Measurements from ENCODE around the gene BPIFA1. TPM values are rescaled to one million over a fixed set of nuclear protein-coding genes. Genes with fewer than 3 reads are reported as not detected.

Gene BPIFA1
- not detected for total RNA-seq

DNA sequence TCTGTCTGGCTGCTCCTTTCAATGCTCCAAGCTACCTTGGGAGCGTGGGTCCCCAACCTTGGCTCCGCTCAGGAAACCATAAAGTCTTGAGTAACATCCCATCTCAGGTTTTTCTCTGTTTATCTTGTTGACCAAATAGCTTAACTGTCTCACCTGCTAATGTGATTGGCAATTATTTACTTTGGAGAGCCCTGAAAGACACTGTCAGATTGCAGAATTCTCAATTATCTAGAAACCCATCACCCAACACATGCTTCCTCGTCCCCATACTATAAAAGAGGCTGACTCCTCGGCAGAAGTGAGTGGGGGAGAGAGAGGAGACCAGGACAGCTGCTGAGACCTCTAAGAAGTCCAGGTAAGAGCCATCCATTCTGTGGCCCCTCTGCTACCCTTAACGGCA is at the start of gene BPIFA1:
Gene BPIFA1, plus strand, starts transcription at position 301 of the 400 bp plus-strand sequence. CDS start 1,716 bp downstream, outside the sequence.
- ATAC-seq = no peak

DNA sequence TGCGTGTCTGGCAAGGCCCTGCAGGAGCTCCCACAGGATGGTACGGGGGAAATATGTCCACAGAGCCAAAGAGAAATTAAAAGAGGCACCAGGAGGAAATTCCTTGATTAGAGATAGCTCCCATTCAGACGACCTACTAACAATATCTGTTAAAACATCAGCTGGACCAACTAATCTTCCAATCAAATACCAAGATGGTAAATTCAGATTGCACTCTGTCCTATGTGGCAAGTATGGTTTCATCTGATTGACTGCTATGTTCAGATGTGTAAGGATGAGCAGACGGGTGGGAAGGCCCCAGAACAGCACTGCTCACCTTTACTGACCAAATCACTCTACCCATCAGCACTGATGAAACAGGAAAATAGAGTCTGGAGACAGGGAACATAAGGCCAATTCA is 48.3 kb upstream of the BPIFA1 start:
- Mint-ChIP-seq H3K4me3 (no peak overlapping the region), H3K27ac (no peak overlapping the region), H3K36me3 (no peaks in the 10 kb centered on the region), H3K4me1 (no peaks in the 10 kb centered on the region), H3K9me3 (ENCODE audit: low read depth) (no peaks in the 10 kb centered on the region), H3K27me3 (peaks cover 6% of the 10 kb centered on the region)
- ATAC-seq (no peak), DNase-seq (no peak)
- CTCF ChIA-PET = no interaction called here

More for the DNA sequence above, at the start of gene BPIFA1:
- no peak for DNase-seq
- Mint-ChIP-seq H3K9me3 (ENCODE audit: low read depth) (no peaks in the 10 kb centered on the region), H3K4me1 (peaks cover 22% of the 10 kb centered on the region), H3K36me3 (no peaks in the 10 kb centered on the region), H3K4me3 (no peak within 1 kb of the TSS), H3K27me3 (peaks cover 25% of the 10 kb centered on the region), H3K27ac (no peak within 1 kb of the TSS)
- CTCF ChIA-PET = no interaction called here

DNA sequence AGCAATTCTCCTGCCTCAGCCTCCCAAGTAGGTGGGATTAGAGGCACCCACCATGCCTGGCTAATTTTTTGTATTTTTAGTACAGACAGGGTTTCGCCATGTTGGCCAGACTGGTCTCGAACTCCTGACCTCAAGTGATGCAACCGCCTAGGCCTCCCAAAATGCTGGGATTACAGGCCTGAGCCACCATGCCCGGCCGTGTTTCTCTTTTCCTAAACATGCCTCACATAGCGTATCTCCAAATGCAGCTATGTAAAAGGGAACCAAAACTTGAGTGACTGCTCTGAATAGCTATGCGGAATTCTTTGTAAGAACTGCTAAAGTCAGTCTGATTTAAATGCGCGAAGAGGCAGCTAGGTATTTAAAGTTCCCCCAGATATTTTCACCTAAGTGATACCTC is 47.4 kb upstream of the BPIFA1 start:
- Mint-ChIP-seq H3K36me3 (no peaks in the 10 kb centered on the region), H3K27me3 (peaks cover 6% of the 10 kb centered on the region), H3K27ac (no peak overlapping the region), H3K9me3 (ENCODE audit: low read depth) (no peaks in the 10 kb centered on the region), H3K4me1 (no peaks in the 10 kb centered on the region), H3K4me3 (no peak overlapping the region)
- no peak for ATAC-seq
- CTCF ChIA-PET = no interaction called here
- no peak for DNase-seq

DNA sequence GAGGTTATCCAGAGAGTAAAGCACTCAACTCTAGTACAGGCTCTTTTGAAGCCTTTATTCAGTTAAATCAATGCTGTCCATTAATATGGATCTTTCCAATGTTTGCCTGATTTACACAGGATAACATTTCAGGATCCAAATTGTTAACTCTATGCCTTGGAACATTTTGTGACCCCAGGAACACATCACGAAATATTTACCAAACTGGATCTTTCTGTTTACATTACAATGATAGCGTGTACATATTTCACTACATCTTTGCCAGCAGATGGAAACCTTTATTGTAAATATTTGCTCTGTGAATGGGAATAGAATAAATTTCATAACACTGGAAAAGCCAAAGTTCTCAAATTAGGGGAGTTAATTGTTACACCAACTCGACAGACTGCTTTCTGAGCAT is 44.3 kb upstream of the BPIFA1 start:
- H3K27ac Mint-ChIP-seq = no peak overlapping the region
- DNase-seq = no peak
- no peaks in the 10 kb centered on the region for H3K9me3 Mint-ChIP-seq (ENCODE audit: low read depth)
- ATAC-seq = no peak
- no peak overlapping the region for H3K4me3 Mint-ChIP-seq
- peaks cover 11% of the 10 kb centered on the region for H3K27me3 Mint-ChIP-seq
- H3K4me1 Mint-ChIP-seq = no peaks in the 10 kb centered on the region
- no peaks in the 10 kb centered on the region for H3K36me3 Mint-ChIP-seq
- CTCF ChIA-PET = no interaction called here

DNA sequence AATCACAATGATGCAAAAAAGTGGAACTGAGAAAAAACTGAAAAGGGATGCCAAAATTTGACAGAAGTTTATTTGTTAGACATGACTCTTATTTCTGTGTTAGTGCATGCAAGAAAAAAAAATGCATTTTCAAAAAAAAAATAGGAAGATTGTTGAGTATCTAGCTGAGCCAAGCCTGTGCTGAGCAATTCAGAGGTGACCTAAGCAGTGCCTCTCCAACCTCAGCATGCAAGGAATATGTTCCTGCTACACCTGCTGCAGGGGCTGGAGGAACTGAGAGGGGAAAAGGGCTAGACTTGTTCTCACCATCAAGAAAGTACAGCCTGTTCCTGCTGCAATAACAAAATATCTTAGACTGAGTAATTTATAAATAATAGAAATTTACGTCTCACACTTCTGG is 43.8 kb upstream of the BPIFA1 start:
- H3K36me3 Mint-ChIP-seq = no peaks in the 10 kb centered on the region
- peaks cover 11% of the 10 kb centered on the region for H3K27me3 Mint-ChIP-seq
- no peaks in the 10 kb centered on the region for H3K4me1 Mint-ChIP-seq
- no peak for ATAC-seq
- CTCF ChIA-PET = no interaction called here
- H3K27ac Mint-ChIP-seq = no peak overlapping the region
- no peak overlapping the region for H3K4me3 Mint-ChIP-seq
- no peak for DNase-seq
- no peaks in the 10 kb centered on the region for H3K9me3 Mint-ChIP-seq (ENCODE audit: low read depth)

DNA sequence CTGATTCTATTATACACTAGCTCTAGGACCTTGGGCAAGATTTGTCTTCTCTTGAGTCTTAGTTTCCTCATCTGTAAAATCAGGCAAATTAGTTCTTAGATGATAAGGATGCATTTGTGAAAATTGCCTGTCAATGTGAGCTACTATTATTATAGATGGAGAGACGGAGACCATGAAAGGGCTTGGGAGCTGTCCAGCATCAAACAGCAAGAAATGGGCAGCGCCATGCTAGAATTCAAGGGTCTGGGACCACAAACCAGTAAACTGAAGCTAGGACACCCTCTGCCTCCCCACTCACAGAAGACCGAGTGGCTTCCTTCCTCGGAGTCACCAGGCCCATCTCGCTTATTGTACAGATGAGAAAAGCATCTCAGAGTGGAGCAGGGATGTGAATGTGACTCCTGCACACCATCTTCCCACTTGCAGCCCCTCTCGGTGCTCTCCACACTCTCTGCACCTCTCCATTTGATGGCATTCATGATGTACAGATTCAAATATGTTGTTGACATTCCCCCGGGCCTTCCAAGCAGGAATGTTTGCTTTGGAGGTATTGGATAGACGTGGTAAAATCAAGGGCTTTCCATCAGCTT is 42.8 kb upstream of the BPIFA1 start:
- no peaks in the 10 kb centered on the region for H3K9me3 Mint-ChIP-seq (ENCODE audit: low read depth)
- H3K4me3 Mint-ChIP-seq = no peak overlapping the region
- CTCF ChIA-PET = no interaction called here
- no peak overlapping the region for H3K27ac Mint-ChIP-seq
- DNase-seq (no peak), ATAC-seq (no peak)
- H3K27me3 Mint-ChIP-seq = peaks cover 13% of the 10 kb centered on the region
- H3K36me3 Mint-ChIP-seq = no peaks in the 10 kb centered on the region
- H3K4me1 Mint-ChIP-seq = no peaks in the 10 kb centered on the region

DNA sequence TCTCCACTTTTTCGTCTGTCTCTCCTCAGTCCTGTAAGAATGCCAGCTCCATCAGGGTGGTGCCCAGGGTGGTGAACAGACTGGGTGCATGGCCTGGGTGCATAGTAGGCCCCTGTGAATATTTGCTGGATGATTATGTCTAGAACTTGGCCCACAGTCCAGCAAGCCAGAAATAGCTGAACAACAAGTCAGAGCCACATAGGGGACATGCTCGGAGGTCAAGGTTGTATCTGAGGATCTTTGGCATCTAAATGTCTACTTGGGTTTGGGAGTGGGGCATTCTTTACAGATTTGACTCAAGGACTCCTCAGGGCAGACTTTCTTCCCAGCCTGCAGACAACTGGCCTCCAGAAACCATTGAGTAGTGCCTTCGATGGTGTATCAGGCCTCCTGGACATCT is 36.8 kb upstream of the BPIFA1 start:
- Mint-ChIP-seq H3K9me3 (ENCODE audit: low read depth) (no peaks in the 10 kb centered on the region), H3K27me3 (peaks cover 31% of the 10 kb centered on the region), H3K27ac (no peak overlapping the region), H3K4me1 (no peaks in the 10 kb centered on the region), H3K4me3 (no peak overlapping the region), H3K36me3 (no peaks in the 10 kb centered on the region)
- CTCF ChIA-PET = no interaction called here
- DNase-seq (no peak), ATAC-seq (no peak)

DNA sequence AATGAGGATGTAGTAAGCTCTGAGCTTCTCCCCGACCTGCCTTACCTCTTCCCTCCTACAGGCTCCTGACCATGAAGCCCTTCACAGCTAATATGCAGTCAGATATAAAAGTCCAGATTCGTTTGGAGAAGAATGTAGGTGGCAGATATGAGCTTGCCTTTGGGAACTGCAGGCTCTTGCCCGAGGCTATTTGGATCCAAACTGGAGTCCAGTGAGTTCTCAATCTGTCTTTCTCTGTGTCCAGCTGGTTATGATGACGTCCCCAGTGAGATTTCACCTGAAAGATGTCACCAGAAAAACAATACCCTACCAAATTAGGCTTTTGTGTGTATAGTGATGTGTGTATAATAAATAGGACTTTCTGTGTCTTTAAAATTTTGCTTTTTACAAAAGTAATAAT is 33.3 kb upstream of the BPIFA1 start:
- DNase-seq = no peak
- Mint-ChIP-seq H3K4me1 (no peaks in the 10 kb centered on the region), H3K9me3 (ENCODE audit: low read depth) (no peaks in the 10 kb centered on the region), H3K36me3 (no peaks in the 10 kb centered on the region), H3K27me3 (peaks cover 36% of the 10 kb centered on the region), H3K27ac (no peak overlapping the region), H3K4me3 (no peak overlapping the region)
- CTCF ChIA-PET = no interaction called here
- ATAC-seq = no peak

DNA sequence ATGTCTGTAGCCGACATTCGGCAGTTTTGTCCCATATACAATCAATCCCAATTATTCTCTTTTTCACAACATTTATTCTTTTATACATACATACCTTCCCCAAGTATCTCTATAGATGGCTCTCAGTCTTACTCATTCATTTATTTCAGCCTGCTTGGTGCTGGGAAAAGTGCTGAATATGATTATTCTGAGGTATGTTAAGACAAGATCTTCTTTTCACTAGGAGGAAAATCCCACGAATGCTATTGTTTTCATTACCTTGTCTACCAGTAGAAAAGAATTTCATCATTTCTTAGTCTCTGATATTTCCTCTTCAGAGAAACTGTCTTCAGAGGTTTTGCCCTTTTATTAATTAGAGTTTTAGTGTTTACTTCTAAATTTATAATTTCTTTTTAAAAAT is 32.4 kb upstream of the BPIFA1 start:
- DNase-seq (no peak), ATAC-seq (no peak)
- H3K27me3 Mint-ChIP-seq = peaks cover 40% of the 10 kb centered on the region
- H3K36me3 Mint-ChIP-seq = no peaks in the 10 kb centered on the region
- H3K27ac Mint-ChIP-seq = no peak overlapping the region
- H3K9me3 Mint-ChIP-seq (ENCODE audit: low read depth) = no peaks in the 10 kb centered on the region
- CTCF ChIA-PET = no interaction called here
- H3K4me1 Mint-ChIP-seq = no peaks in the 10 kb centered on the region
- H3K4me3 Mint-ChIP-seq = no peak overlapping the region

DNA sequence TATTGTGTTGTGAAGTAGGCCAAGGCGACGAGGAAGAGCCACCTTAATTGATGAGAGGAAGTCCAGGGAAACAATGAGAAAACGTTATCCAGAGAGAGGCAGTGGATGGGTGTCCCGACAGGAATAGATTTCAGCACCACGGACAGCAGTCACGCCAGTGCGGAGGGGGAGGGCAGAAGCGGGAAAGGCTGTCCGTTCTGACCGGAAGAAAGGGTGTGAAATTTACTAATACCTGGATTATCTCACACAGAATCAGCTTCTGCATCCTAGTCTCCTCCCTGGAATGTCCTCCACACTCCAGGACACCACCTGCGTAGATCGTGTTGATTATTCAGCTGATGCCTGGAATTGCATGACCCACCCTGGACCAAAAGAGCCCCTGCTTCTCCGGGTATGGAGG is 26.0 kb upstream of the BPIFA1 start:
- H3K9me3 Mint-ChIP-seq (ENCODE audit: low read depth) = no peaks in the 10 kb centered on the region
- peaks cover 3% of the 10 kb centered on the region for H3K4me1 Mint-ChIP-seq
- CTCF ChIA-PET = no interaction called here
- peaks cover 48% of the 10 kb centered on the region for H3K27me3 Mint-ChIP-seq
- DNase-seq (peak; percentile 66), ATAC-seq (peak; percentile 33)
- H3K36me3 Mint-ChIP-seq = no peaks in the 10 kb centered on the region
- H3K4me3 Mint-ChIP-seq = no peak overlapping the region
- H3K27ac Mint-ChIP-seq = no peak overlapping the region

DNA sequence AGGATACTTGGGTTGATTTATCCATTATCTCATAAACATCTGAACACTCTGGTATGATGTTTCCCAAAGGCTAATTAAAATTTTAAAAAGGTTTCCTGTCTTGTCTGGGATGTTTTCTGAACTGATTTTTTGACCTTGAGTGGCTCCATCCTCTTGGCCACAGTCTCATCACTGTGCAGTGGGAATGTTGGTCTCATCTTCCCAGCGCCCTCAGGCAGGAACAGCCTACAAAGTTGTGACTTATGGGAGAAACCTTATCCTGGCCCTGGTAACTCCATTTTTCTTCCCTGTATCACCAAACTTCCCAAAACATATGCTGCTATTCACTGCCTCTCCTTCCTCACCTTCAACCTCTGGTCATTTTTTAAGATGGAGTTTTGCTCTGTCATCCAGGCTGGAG is 25.4 kb upstream of the BPIFA1 start:
- Mint-ChIP-seq H3K4me1 (peaks cover 3% of the 10 kb centered on the region), H3K27me3 (peaks cover 51% of the 10 kb centered on the region), H3K4me3 (no peak overlapping the region), H3K36me3 (no peaks in the 10 kb centered on the region), H3K9me3 (ENCODE audit: low read depth) (no peaks in the 10 kb centered on the region), H3K27ac (no peak overlapping the region)
- ATAC-seq (no peak), DNase-seq (no peak)
- CTCF ChIA-PET = no interaction called here

DNA sequence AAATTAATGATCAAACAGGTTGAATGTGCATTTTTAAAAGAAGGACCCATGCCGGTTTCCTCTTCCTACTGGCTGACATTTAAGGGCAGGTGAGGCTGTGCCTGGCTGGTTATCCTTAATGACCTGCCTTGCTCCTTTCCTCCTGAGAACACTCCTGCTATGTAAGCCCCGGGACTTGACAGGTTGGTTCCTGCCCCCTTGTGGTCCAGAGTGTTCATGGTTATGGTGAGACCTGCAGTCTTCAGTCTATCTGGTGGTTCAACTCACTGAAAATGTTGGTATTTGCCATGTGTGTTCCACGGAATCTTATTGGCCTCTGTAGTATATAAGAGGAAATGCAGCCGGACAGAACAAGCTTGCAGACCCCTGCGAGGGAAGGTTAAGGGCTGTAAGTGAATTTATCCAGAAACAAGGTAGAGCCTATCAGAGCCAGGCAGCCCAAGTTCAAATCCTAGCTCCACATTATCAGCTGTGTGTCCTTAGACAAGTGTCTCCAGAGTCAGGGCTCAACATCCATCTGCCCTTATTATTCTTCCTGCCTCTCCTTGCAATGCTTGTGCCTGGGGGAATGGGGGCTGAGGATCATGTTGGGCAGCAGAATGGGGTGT is 23.9 kb upstream of the BPIFA1 start:
- Mint-ChIP-seq H3K4me3 (no peak overlapping the region), H3K27me3 (peaks cover 53% of the 10 kb centered on the region), H3K36me3 (no peaks in the 10 kb centered on the region), H3K27ac (no peak overlapping the region), H3K4me1 (peaks cover 3% of the 10 kb centered on the region), H3K9me3 (ENCODE audit: low read depth) (no peaks in the 10 kb centered on the region)
- CTCF ChIA-PET = interaction anchor here (0.6 to 1.2 kb wide), 4 partner anchors 17 to 539 kb away, joined by 3 to 5 read pairs (median 3); partner anchors contain the start of gene C20orf203
- ATAC-seq (no peak), DNase-seq (peak; percentile 52)

DNA sequence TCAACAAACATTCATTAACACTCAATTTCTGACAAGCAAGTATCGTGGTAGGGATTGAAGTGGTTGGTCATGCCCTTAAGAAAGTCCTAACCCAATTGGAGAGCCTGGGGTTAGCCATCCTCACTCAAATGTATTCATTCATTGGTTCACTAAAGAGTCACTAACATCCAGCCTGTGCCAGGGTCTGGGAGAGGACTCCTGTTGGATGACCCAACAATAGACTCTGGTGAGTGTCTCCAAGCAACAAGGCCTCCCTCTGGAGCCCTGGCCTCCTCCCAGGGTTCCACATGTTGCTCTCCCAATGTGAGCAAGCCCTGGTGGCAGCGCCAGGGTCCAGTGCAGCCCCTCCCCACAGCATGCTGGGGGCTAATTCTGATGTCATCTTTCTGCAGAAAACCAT is 18.7 kb upstream of the BPIFA1 start, which contains the start of gene BPIFA3:
Gene BPIFA3, plus strand, starts transcription at position 301 of the 400 bp plus-strand sequence. CDS start 185 bp downstream, outside the sequence.
- CTCF ChIA-PET = no interaction called here
- H3K4me3 Mint-ChIP-seq = no peak within 1 kb of the TSS

DNA sequence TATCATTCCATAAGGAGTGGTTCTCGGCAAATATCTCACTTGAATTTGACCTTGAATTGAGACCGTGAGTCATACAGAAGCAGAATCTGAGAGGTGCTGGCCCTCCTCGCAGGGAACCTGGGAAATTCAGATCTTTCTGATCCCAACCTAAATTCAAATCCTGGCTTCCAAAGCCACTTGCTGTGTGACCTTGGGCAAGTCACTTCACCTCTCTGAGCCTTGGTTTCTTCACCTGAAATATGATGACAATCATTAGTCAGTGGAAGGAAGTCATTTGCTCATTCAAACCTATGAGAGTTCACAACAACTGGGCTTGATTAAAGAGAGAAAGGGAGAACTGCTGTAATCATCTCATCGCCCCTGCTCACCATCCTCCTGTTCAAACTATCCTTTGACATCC is 11.4 kb upstream of the BPIFA1 start:
- CTCF ChIA-PET = no interaction called here
- no peaks in the 10 kb centered on the region for H3K9me3 Mint-ChIP-seq (ENCODE audit: low read depth)
- no peaks in the 10 kb centered on the region for H3K4me1 Mint-ChIP-seq
- H3K27ac Mint-ChIP-seq = no peak overlapping the region
- ATAC-seq = no peak
- H3K27me3 Mint-ChIP-seq = peaks cover 11% of the 10 kb centered on the region
- no peak for DNase-seq
- H3K4me3 Mint-ChIP-seq = no peak overlapping the region
- H3K36me3 Mint-ChIP-seq = no peaks in the 10 kb centered on the region

More for the DNA sequence above, 18.7 kb upstream of the BPIFA1 start, which contains the start of gene BPIFA3:
- no peak within 1 kb of the TSS for H3K27ac Mint-ChIP-seq
- no peaks in the 10 kb centered on the region for H3K36me3 Mint-ChIP-seq
- ATAC-seq = no peak
- H3K9me3 Mint-ChIP-seq (ENCODE audit: low read depth) = no peaks in the 10 kb centered on the region
- H3K4me1 Mint-ChIP-seq = no peaks in the 10 kb centered on the region
- peaks cover 33% of the 10 kb centered on the region for H3K27me3 Mint-ChIP-seq
- DNase-seq = no peak

All from activated CD8-positive, alpha-beta memory T cell treated with anti-CD3 and anti-CD28 coated beads, Interleukin-2, amount 10 ng/mL, durations not matched to agents 7 days and 5 days (primary cell).